Body of pancreas (tissue), 4 donors: Measurements from ENCODE around the gene CORO6.

Experiments
- POLR2A ChIP-seq, 3 donors: fragments of 450-650 bp; IDR thresholded peaks; one replicate each; pipeline ENCODE4 v1.6.1; 2016; ENCODE audit warnings: antibody characterized with exemption in 3 of 3, mild to moderate bottlenecking in 2 of 3
- TF ChIP-seq, protein P1 (sequence below), 7 experiments: fragments of 450-650 bp in 4 of 7; fragments of 200-600 bp in 3 of 7; sonication (generic) in 3 of 7; IDR thresholded peaks; one replicate each; pipeline ENCODE4 v1.5.1; 2016 to 2019; ENCODE audit warnings: antibody characterized with exemption in 7 of 7

DNA sequence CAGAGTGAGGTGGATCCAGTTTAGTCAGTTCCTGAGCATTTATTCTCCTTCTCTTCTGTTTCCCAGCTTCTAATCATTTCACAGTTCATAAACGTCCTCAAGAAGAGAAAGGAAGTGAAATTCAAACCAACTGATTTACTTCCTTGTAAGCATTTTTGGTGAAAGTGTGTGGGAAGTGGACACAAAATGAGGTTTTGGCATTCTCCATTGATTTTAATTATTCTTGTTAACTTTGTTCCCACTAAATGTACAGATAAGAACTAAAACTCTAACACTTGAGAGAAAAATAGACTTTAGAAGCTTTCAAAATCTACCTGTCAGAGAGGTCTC, 42.7 kb upstream of the CORO6 start:
- TF ChIP-seq POLR2A (IDR thresholded peaks at IDR 0.05): no peak
- TF ChIP-seq, protein P1, sequence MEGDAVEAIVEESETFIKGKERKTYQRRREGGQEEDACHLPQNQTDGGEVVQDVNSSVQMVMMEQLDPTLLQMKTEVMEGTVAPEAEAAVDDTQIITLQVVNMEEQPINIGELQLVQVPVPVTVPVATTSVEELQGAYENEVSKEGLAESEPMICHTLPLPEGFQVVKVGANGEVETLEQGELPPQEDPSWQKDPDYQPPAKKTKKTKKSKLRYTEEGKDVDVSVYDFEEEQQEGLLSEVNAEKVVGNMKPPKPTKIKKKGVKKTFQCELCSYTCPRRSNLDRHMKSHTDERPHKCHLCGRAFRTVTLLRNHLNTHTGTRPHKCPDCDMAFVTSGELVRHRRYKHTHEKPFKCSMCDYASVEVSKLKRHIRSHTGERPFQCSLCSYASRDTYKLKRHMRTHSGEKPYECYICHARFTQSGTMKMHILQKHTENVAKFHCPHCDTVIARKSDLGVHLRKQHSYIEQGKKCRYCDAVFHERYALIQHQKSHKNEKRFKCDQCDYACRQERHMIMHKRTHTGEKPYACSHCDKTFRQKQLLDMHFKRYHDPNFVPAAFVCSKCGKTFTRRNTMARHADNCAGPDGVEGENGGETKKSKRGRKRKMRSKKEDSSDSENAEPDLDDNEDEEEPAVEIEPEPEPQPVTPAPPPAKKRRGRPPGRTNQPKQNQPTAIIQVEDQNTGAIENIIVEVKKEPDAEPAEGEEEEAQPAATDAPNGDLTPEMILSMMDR (IDR thresholded peaks at IDR 0.05): no peak
